Activated T-helper 1 cell treated with anti-CD3 and anti-CD28 coated beads, Interleukin-12 subunit alpha, Interleukin-12 subunit beta, Interleukin-2, Interleukin-4 antibody, amounts not matched to agents 30 ng/mL and 10 ng/mL and 1 ng/mL, durations not matched to agents 14 hours and 24 hours and 36 hours (primary cell): ENCODE measurements around the gene RPS6KA3. TPM values are rescaled to one million over a fixed set of nuclear protein-coding genes. Genes with fewer than 3 reads are reported as not detected.
A peak's percentile ranks its signal among the peaks of the same experiment; 100 is the strongest.
"Not testable (repeated sequence)": the region's sequence is repeated elsewhere in the genome, so short reads cannot be mapped to it uniquely, and the experiment has no call there.

ENCODE experiments used
- DNase-seq: peaks from one replicate; pipeline ENCODE4 v3.0.0; 2021; ENCODE audit warnings: low spot score
- H3K27ac Mint-ChIP-seq: one replicate; pipeline ENCODE4 v1.8.0; 2021; ENCODE audit warnings: mild to moderate bottlenecking, mixed read lengths
- H3K27me3 Mint-ChIP-seq: one replicate; pipeline ENCODE4 v1.8.0; 2022; ENCODE audit warnings: mild to moderate bottlenecking, moderate library complexity, mixed read lengths; ENCODE audit not compliant: insufficient read depth
- H3K36me3 Mint-ChIP-seq: one replicate; pipeline ENCODE4 v1.8.0; 2021; ENCODE audit warnings: low read depth, mixed read lengths
- H3K4me1 Mint-ChIP-seq: one replicate; pipeline ENCODE4 v1.8.0; 2021; ENCODE audit warnings: low read depth, mixed read lengths
- H3K4me3 Mint-ChIP-seq: one replicate; pipeline ENCODE4 v1.8.0; 2021; ENCODE audit warnings: mild to moderate bottlenecking, moderate library complexity, mixed read lengths
- H3K9me3 Mint-ChIP-seq: one replicate; pipeline ENCODE4 v1.8.0; 2021; ENCODE audit warnings: mixed read lengths
- intact Hi-C: fragments of 100-400 bp; cut with micrococcal nuclease; formaldehyde crosslinking; loops from one replicate; pipeline ENCODE4 v1.15.1; 2024
- total RNA-seq: library from RNA; stranded (reverse); gene quantifications from 2 replicates; pipeline ENCODE4 v1.2.3, GENCODE V29; 2022

The RPS6KA3 gene
- total RNA-seq, 1 donor from 2014 or later, result 58.8 TPM

DNA sequence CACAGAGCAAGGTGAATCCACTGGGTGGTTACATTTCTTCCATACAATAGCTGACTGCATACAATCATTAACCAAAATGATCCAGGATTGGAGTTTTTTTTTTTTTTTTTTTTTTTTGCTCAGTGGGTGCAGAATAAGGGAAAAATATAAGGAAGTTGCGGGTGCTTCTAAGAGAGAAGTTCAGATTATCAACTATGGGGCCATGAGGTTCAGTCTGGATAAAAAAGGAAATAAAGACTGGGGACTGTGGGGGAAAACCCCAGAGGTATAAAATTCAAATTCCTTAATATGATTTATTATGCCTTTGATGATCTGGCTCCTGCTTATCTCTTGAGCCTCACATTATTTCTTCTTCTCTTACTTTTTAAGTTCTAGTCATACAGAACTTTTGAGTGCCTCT, 119.1 kb downstream of the RPS6KA3 start:
- intact Hi-C loops, result no loop called here
- no peak for DNase-seq
- Mint-ChIP-seq H3K36me3 (peaks cover 16% of the 10 kb centered on the region), H3K27ac (no peak overlapping the region), H3K4me3 (no peak overlapping the region), H3K27me3 (no peaks in the 10 kb centered on the region), H3K4me1 (peaks cover 14% of the 10 kb centered on the region), H3K9me3 (no peaks in the 10 kb centered on the region)

DNA sequence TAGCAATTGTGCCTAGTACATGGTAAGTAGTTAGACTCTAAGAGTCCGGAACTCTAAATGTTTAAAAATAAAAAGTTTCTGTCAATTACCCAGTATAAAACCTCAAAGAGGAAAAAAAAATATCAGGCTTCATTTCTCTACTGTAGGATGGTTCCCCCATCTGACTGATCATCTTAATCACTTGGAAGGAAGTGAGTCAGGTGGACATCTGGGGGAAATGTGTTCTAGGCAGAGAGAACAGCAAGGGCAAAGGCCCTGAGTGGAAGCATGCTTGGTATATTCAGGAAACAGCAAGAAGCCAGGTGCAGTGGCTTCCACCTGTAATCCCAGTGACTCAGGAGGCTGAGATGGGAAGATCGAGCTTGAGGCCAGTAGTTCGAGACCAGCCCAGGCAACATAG, 122.2 kb downstream of the RPS6KA3 start:
- no peak for DNase-seq
- Mint-ChIP-seq H3K27me3 (no peaks in the 10 kb centered on the region), H3K27ac (no peak overlapping the region), H3K4me1 (peaks cover 25% of the 10 kb centered on the region), H3K4me3 (no peak overlapping the region), H3K9me3 (no peaks in the 10 kb centered on the region), H3K36me3 (peaks cover 4% of the 10 kb centered on the region)
- intact Hi-C loops, result loop anchor here (5.0 kb wide), 2 partner anchors 453 to 1228 kb away; partner anchors contain the start of gene CNKSR2

DNA sequence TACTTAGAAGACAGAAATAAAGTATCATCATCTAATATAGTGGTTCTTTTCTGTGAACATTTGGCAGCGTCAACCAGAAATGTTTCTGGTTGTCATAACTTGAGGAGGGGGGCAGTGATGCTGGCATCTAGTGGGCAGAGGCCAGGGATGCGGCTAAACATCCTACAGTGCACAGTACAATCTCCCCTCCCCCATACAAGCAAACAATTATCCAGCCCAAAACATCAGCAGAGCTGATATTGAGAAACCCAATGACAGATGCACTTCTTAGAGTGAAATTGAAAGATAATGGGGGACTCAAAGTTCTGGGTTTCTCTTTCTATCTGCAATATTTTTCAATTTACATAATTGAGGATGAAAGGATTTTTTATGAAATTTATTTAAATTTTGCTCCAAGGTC, 123.1 kb downstream of the RPS6KA3 start:
- Mint-ChIP-seq H3K36me3 (peaks cover 11% of the 10 kb centered on the region), H3K27ac (no peak overlapping the region), H3K4me3 (no peak overlapping the region), H3K4me1 (peaks cover 33% of the 10 kb centered on the region), H3K27me3 (no peaks in the 10 kb centered on the region), H3K9me3 (no peaks in the 10 kb centered on the region)
- intact Hi-C loops, result loop anchor here (5.0 kb wide), 2 partner anchors 454 to 1229 kb away; partner anchors contain the start of gene CNKSR2
- DNase-seq, result no peak

DNA sequence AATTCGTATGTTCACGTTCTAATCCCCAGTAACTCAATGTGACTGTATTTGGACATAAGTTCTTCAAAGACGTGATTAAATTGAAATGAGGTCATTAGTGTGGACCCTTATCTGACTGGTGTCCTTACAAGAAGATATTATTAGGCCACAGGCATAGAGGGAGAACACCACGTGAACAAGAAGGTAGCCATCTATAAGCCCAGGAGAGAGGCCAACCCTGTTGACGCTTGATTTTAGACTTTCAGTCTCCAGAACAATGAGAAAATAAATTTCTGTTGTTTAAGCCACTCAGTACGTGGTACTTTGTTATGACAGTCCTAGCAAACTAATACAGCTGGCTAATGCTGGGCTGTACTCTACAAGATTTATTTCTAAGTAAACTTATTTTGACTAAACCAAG, 123.6 kb downstream of the RPS6KA3 start:
- no peak for DNase-seq
- intact Hi-C loops, result loop anchor here (5.0 kb wide), 2 partner anchors 454 to 1229 kb away; partner anchors contain the start of gene CNKSR2
- H3K4me1 Mint-ChIP-seq, result peaks cover 31% of the 10 kb centered on the region
- peaks cover 9% of the 10 kb centered on the region for H3K36me3 Mint-ChIP-seq
- H3K4me3 Mint-ChIP-seq, result peak overlapping the region; percentile 70
- no peaks in the 10 kb centered on the region for H3K9me3 Mint-ChIP-seq
- H3K27me3 Mint-ChIP-seq, result no peaks in the 10 kb centered on the region
- H3K27ac Mint-ChIP-seq, result peak overlapping the region; percentile 48

DNA sequence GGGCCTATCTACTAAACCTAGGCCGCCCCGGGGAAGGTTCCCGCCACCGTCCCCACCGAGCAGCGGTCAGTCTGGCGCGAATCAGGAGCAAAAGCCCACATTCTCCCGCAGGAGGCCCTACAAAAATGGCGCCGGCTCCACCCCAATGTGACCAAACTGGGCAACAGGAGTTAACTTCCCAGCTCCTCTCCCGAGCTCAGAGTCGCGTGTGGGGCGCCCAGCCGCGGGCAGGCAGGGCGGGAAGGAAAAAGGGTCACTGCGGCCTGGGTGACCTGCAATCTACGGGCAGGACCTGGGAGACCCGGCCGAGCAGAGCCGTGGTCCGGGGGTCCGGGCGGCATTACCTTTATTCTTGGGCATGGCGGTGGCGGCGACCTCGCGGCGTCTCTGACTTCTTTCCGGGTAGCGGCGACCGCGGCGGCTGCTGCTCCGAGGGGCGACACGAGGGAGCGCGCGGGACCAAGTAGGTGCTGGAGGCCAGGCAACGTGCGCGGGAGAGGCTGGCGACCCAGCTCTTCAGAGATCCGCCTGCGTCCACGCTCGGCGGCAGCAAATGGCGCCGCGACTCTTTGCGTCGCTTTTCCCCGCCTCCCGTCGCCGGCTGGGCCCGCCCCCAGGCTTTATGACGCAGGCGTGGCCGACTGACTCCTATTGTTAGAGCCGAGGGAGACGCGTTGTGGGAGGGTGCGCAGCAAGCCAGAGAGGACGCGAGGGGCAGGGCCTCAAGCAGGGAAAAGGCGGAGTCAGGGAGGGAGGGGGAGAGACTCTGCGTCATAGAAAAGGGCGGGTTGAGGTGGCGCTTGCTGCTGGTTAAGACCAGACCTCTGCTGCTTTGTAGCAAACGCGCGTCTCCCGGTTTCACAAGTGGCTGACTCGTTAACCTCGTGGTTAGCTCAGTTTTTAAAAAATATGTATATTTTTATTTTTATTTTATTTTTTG, 125.2 kb downstream of the RPS6KA3 start, which contains the start of gene EIF1AX:
EIF1AX (minus strand) TSS at position 558 of the 940 bp plus-strand sequence; CDS start at position 360, 198 bp downstream.
- peaks cover 8% of the 10 kb centered on the region for H3K36me3 Mint-ChIP-seq
- peak within 1 kb of the TSS; percentile 90 for H3K4me3 Mint-ChIP-seq
- no peaks in the 10 kb centered on the region for H3K9me3 Mint-ChIP-seq
- H3K27me3 Mint-ChIP-seq, result no peaks in the 10 kb centered on the region
- intact Hi-C loops, result loop anchor here (1.0 to 5.0 kb wide), 5 partner anchors 123 to 1717 kb away; partner anchors contain the start of genes BCLAF3, CDKL5 and CNKSR2
- DNase-seq, result peak; percentile 93
- H3K27ac Mint-ChIP-seq, result peak within 1 kb of the TSS; percentile 84
- peaks cover 29% of the 10 kb centered on the region for H3K4me1 Mint-ChIP-seq

DNA sequence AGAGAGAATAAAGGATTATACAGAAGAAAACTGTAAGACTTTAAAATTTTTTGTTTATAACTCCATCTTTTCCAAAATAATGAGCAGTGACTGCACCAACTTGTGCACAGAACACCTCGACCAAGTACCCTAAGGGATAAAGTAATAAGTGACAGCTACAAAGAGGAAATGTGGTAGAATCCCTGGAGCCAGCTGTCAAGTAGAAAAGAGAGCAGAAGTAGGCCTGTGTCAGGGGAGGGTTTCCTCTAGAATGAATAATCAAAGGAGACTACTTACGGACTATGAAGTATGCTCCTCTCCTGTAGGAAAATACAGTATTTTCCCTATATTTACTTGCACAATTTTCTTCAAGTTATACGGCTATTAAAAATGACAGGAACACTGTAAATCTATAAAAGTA, 126.3 kb downstream of the RPS6KA3 start:
- H3K27me3 Mint-ChIP-seq, result no peaks in the 10 kb centered on the region
- no peak for DNase-seq
- peaks cover 29% of the 10 kb centered on the region for H3K4me1 Mint-ChIP-seq
- no peaks in the 10 kb centered on the region for H3K9me3 Mint-ChIP-seq
- H3K4me3 Mint-ChIP-seq, result peak overlapping the region; percentile 90
- H3K36me3 Mint-ChIP-seq, result peaks cover 15% of the 10 kb centered on the region
- peak overlapping the region; percentile 84 for H3K27ac Mint-ChIP-seq
- intact Hi-C loops, result loop anchor here (2.0 to 5.0 kb wide), 4 partner anchors 124 to 1716 kb away; partner anchors contain the start of genes CDKL5 and CNKSR2

DNA sequence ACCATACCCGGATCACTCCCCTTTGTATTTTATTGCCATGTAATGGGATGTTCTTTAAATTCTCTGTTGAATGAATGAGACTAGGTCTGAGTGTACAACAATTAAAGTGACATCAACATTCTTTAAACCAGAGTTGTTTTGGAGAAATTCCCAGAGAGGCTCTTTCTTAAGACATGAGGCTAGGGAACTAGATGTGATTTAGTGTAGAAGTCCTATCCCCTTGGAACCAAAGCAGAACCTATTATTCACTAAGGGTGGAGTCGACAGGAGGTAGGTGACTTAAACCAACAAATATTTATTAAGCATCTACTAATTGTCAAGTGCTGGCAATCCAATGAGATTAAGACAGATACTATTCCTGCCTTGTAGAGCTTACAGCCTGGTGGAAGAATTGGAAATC, 126.7 kb downstream of the RPS6KA3 start:
- Mint-ChIP-seq H3K36me3 (peaks cover 18% of the 10 kb centered on the region), H3K4me1 (peaks cover 29% of the 10 kb centered on the region), H3K4me3 (peak overlapping the region; percentile 90), H3K9me3 (no peaks in the 10 kb centered on the region), H3K27ac (no peak overlapping the region), H3K27me3 (no peaks in the 10 kb centered on the region)
- no peak for DNase-seq
- intact Hi-C loops, result loop anchor here (2.0 to 5.0 kb wide), 5 partner anchors 125 to 1715 kb away; partner anchors contain the start of genes CDKL5 and CNKSR2

DNA sequence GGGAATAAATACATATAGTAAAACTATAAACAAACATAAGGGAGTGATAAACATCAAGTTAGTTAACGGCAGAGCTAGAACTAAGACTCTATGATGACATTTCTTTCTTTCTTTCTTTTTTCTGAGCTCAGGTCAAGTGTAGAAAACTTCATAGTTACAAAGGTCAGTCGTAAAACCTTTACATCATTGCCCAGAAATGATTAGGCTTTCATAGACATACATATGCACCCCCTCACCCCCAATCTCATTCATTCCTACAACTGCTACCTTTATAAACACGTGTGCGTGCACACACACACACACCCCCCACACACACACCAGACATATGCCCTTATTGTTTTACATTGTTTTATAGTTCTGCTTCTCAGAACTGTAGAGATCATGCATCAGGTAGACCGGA, 130.8 kb downstream of the RPS6KA3 start:
- intact Hi-C loops, result loop anchor here (5.0 kb wide), 1 partner anchor 229 kb away; no protein-coding TSS in a partner anchor
- no peaks in the 10 kb centered on the region for H3K9me3 Mint-ChIP-seq
- DNase-seq, result no peak
- H3K4me3 Mint-ChIP-seq, result no peak overlapping the region
- H3K36me3 Mint-ChIP-seq, result peaks cover 22% of the 10 kb centered on the region
- peaks cover 18% of the 10 kb centered on the region for H3K4me1 Mint-ChIP-seq
- no peak overlapping the region for H3K27ac Mint-ChIP-seq
- no peaks in the 10 kb centered on the region for H3K27me3 Mint-ChIP-seq

DNA sequence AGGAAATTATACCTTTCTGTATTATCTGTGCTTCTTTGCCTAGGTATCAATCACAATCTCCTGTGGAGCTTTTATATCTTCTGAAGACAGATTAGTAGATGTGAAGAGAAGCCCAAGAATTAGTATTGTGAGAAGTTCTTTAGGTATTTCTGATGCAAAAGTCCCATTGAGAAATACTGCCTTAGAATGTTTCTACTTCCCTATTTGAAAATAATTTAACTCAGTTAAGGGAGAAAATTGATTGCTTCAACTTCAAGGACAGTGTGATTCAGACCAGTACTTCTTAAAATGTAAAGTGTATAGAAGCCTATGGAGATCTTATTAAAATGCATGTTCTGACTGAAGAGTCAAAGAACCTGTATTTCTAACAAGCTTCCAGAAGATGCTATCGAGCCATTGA, 134.0 kb downstream of the RPS6KA3 start:
- Mint-ChIP-seq H3K4me1 (no peaks in the 10 kb centered on the region), H3K27me3 (no peaks in the 10 kb centered on the region), H3K36me3 (peaks cover 16% of the 10 kb centered on the region), H3K4me3 (no peak overlapping the region), H3K9me3 (no peaks in the 10 kb centered on the region), H3K27ac (no peak overlapping the region)
- intact Hi-C loops, result no loop called here
- DNase-seq, result no peak

DNA sequence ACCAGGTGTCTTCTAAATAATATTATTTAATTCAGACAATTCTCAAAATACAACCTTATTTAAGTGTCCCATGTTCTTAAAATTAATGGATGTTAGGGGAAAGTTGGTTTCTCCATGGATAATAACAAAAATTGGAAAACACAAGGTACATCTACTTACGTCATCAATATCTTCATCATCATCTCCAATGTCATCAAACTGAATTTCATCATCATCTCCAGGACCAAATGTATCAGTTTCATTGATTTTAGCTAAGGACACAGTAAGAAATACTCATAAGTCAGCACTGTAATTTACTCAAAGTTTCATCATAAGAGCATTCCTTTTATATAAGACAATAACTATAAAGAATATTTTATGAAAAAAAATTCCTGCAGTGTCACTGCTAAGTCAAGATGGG, 136.4 kb downstream of the RPS6KA3 start:
- no peak for DNase-seq
- Mint-ChIP-seq H3K27ac (peak overlapping the region; percentile 18), H3K4me1 (no peaks in the 10 kb centered on the region), H3K9me3 (no peaks in the 10 kb centered on the region), H3K4me3 (no peak overlapping the region), H3K27me3 (no peaks in the 10 kb centered on the region), H3K36me3 (peaks cover 8% of the 10 kb centered on the region)
- intact Hi-C loops, result no loop called here

DNA sequence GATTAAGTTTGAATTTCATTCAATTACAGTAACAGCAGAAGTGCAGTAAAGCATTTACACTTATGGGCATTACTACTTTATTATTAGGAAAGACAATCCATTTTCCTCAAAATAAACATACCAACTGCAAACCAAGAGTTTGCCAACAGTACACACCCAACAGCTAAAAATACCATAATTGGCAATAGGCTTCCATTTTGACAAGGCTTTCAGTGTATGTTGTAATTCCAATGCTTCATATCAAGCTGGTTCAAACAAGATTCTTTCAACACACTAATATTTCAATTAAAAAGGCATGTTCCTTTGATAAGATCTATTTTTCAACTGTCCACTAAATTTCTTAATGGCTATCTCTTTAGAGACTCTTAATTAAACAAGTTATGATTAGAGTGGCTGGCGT, 137.2 kb downstream of the RPS6KA3 start:
- peaks cover 6% of the 10 kb centered on the region for H3K36me3 Mint-ChIP-seq

DNA sequence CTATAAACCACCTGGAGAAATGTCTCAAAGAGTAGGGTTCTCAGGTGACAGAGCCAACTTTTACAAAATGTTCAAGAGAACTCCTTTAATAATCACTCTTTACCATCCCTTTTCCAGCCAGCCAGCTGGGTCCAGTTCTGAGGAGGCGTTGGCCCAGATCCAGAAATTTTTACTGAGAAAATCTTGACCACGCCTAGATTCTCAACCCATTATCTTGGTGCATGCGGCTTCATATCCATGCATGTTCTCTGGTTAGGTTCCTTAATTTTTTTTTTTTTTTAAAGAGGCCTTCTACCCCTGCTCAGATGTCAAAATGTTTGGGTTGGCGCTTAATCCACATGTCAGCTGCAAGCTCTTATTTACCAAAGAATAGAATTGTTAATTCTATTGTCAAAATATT, 138.0 kb downstream of the RPS6KA3 start:
- intact Hi-C loops, result no loop called here
- no peak overlapping the region for H3K27ac Mint-ChIP-seq
- DNase-seq, result no peak
- H3K36me3 Mint-ChIP-seq, result peaks cover 8% of the 10 kb centered on the region
- H3K4me3 Mint-ChIP-seq, result no peak overlapping the region
- no peaks in the 10 kb centered on the region for H3K4me1 Mint-ChIP-seq
- no peaks in the 10 kb centered on the region for H3K27me3 Mint-ChIP-seq
- no peaks in the 10 kb centered on the region for H3K9me3 Mint-ChIP-seq

More for the DNA sequence above, 137.2 kb downstream of the RPS6KA3 start:
- intact Hi-C loops, result no loop called here
- H3K27ac Mint-ChIP-seq, result no peak overlapping the region
- no peaks in the 10 kb centered on the region for H3K27me3 Mint-ChIP-seq
- H3K9me3 Mint-ChIP-seq, result no peaks in the 10 kb centered on the region
- DNase-seq, result no peak
- H3K4me3 Mint-ChIP-seq, result no peak overlapping the region
- H3K4me1 Mint-ChIP-seq, result no peaks in the 10 kb centered on the region

DNA sequence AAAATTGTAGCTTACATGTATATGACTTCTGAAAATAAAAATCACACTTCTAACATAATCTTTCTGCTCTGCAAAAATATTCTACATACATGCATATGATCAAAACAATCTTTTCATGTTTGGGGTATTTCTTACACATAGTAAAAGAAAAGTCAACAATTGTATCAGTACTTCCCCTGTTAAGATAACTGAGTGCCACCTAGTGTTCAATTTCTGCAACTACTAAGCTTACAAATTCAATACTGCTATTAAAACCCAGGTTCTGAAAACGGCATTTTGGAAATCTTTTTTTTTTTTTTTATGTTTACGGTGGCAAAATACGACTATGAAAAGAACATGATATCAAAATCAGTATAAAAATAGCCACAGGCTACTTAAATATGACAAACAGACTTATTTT, 139.3 kb downstream of the RPS6KA3 start:
- H3K27me3 Mint-ChIP-seq, H3K27ac Mint-ChIP-seq, H3K4me3 Mint-ChIP-seq, intact Hi-C loops, H3K36me3 Mint-ChIP-seq, DNase-seq, H3K9me3 Mint-ChIP-seq, H3K4me1 Mint-ChIP-seq: not testable (repeated sequence)
